CD4-positive, alpha-beta T cell treated with Interleukin-17A for 1 hour (primary cell): ENCODE results near the gene LBX2.

Experiments
- DNase-seq: peaks from one replicate; pipeline ENCODE4 v3.0.0-alpha.2; 2020

LBX2 gene

GRCh38 chr2:74450570-74451190 lies 48.7 kb downstream of the LBX2 start:
- DNase-seq: no peak

GRCh38 chr2:74448771-74449170 lies 50.6 kb downstream of the LBX2 start:
- DNase-seq: no peak
